Measurements from ENCODE around the gene LRRC4. TPM values are rescaled to one million over a fixed set of nuclear protein-coding genes. Genes with fewer than 3 reads are reported as not detected.

The LRRC4 gene
- total and polyA plus RNA-seq, 2 experiments from 2014 or later: 0.13 to 0.32 TPM

DNA sequence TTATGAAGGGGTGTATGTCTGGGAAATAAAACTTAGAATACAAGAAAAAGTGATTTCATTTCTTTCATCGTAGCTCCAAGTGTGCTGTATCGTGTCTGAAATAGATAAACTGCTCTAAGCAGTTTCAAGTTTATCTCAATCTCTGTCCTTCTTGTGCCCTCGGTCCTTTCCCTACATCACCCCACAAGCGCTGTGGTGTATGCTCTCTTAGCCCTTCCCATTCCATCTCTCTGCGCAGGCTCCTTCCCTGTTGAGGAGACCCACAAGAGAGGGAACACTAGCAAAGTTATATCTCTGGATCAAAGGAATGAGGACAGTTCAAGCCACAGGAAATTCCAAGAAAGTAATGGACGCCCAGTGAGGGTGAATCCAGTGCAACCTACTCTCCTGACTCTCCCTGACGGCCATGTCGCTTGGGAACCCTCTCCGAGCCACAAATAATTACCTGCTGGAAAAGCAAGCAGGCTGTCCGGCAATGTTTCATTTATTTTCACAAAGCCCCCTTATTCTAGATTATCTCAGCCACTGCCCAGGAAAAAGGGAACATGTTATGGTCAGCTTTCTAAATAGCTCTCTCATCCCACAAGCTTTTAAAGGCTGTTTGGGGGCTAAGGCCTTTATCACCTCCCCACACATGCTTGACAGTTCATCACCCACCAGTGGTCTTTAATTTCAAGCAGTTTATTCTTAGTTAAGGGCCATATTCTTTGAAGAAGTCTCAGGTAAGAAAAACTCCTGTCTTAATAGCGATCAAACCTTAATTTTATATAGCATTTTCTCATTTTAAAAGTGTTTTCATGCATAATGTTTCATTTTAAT lies 34.8 kb downstream of the LRRC4 start:
- TF ChIP-seq EZH2 (IDR thresholded peaks at IDR 0.05; ENCODE audit: insufficient read depth, poor library complexity, severe bottlenecking) (no peak), EZH2phosphoT487 (IDR thresholded peaks at IDR 0.05; ENCODE audit: insufficient read depth, low read depth) (no peak)
- no peaks in the 10 kb centered on the region for H3K27me3 ChIP-seq (replicated peaks; ENCODE audit: insufficient read depth)
- in situ Hi-C loops (cut with MboI): no loop called here
- no peak overlapping the region for H3K27ac ChIP-seq
- H4K20me1 ChIP-seq (ENCODE audit: insufficient read depth): peaks cover 5% of the 10 kb centered on the region
- no peaks in the 10 kb centered on the region for H3K36me3 ChIP-seq (ENCODE audit: low read depth)
- WGBS, 2 experiments (ENCODE audit: low coverage in 1 of 2, low lambda C conversion rate in 2 of 2, missing lambda C conversion rate in 2 of 2): 97% methylated on average over 11 of the region's 11 CpGs
- peaks cover 21% of the 10 kb centered on the region; the same call in 1 of the 2 replicates for H3K4me1 ChIP-seq (ENCODE audit: insufficient read depth)
- H2AFZ ChIP-seq: no peak overlapping the region
- H3K4me2 ChIP-seq (ENCODE audit: unreplicated experiment): no peak overlapping the region
- H3K9me3 ChIP-seq (ENCODE audit: low read depth): no peaks in the 10 kb centered on the region
- 0 out of 2 replicates have a peak overlapping the region, but pooled peaks have one; percentile 7 for H3K9ac ChIP-seq
- no peaks in the 10 kb centered on the region for H3F3A ChIP-seq (ENCODE audit: insufficient read depth)
- no peaks in the 10 kb centered on the region for H3K9me2 ChIP-seq (ENCODE audit: insufficient read depth)
- H3K4me3 ChIP-seq: no peak overlapping the region
- peaks cover 45% of the 10 kb centered on the region for H3K79me2 ChIP-seq (ENCODE audit: insufficient read depth)
- no peak for DNase-seq

DNA sequence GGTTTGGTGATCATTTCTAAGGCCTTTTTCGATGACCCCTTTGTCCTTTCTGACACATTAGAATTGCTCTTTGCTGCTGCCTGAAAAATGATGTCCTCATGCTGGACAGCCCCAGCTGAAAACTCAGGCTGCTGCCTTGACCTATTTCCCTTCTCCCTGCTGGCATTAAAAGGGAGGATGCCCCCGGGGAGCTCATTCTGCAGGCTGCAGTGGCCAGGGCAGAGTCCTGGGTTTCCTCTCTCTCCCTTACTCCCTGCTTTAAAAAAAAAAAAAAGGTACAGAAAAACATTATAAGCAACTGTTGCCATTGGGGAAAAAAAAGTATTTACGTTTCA lies 35.4 kb downstream of the LRRC4 start:
- Histone ChIP-seq H3K27me3 (replicated peaks; ENCODE audit: insufficient read depth) (no peaks in the 10 kb centered on the region), H3K4me2 (ENCODE audit: unreplicated experiment) (peak overlapping the region; percentile 10), H3K9me2 (ENCODE audit: insufficient read depth) (no peaks in the 10 kb centered on the region), H3K4me3 (no peak overlapping the region), H3K9me3 (ENCODE audit: low read depth) (no peaks in the 10 kb centered on the region), H3F3A (ENCODE audit: insufficient read depth) (no peaks in the 10 kb centered on the region), H3K79me2 (ENCODE audit: insufficient read depth) (peaks cover 45% of the 10 kb centered on the region), H3K9ac (peak overlapping the region; percentile 7; the same call in 1 of the 2 replicates), H3K4me1 (ENCODE audit: insufficient read depth) (peaks cover 21% of the 10 kb centered on the region; the same call in 1 of the 2 replicates), H3K27ac (no peak overlapping the region; the same call in 1 of the 2 replicates), H2AFZ (no peak overlapping the region), H3K36me3 (ENCODE audit: low read depth) (no peaks in the 10 kb centered on the region), H4K20me1 (ENCODE audit: insufficient read depth) (peaks cover 5% of the 10 kb centered on the region; the same call in 1 of the 2 replicates)
- in situ Hi-C loops (cut with MboI): no loop called here
- TF ChIP-seq EZH2 (IDR thresholded peaks at IDR 0.05; ENCODE audit: insufficient read depth, poor library complexity, severe bottlenecking) (no peak), EZH2phosphoT487 (IDR thresholded peaks at IDR 0.05; ENCODE audit: insufficient read depth, low read depth) (no peak)
- no peak for DNase-seq
- 58 to 64% methylated on average over 3 of the region's 3 CpGs for WGBS, 2 experiments (ENCODE audit: low coverage in 1 of 2, low lambda C conversion rate in 2 of 2, missing lambda C conversion rate in 2 of 2)

- TF ChIP-seq EZH2 (IDR thresholded peaks at IDR 0.05; ENCODE audit: insufficient read depth, poor library complexity, severe bottlenecking) (no peak), EZH2phosphoT487 (IDR thresholded peaks at IDR 0.05; ENCODE audit: insufficient read depth, low read depth) (no peak)
- H3K4me2 ChIP-seq (ENCODE audit: unreplicated experiment): peak overlapping the region; percentile 10
- H3K9me3 ChIP-seq (ENCODE audit: low read depth): no peaks in the 10 kb centered on the region
- H3K4me1 ChIP-seq (ENCODE audit: insufficient read depth): peaks cover 21% of the 10 kb centered on the region; the same call in 1 of the 2 replicates
- H3K9ac ChIP-seq: peak overlapping the region; percentile 7; the same call in 1 of the 2 replicates
- peaks cover 42% of the 10 kb centered on the region for H3K79me2 ChIP-seq (ENCODE audit: insufficient read depth)
- DNase-seq: peak; percentile 64
- no peaks in the 10 kb centered on the region for H3F3A ChIP-seq (ENCODE audit: insufficient read depth)
- no peak overlapping the region for H3K4me3 ChIP-seq
- no peaks in the 10 kb centered on the region for H3K36me3 ChIP-seq (ENCODE audit: low read depth)
- WGBS, 2 experiments (ENCODE audit: low coverage in 1 of 2, low lambda C conversion rate in 2 of 2, missing lambda C conversion rate in 2 of 2): 16 to 20% methylated on average over 3 of the region's 3 CpGs
- H3K9me2 ChIP-seq (ENCODE audit: insufficient read depth): no peaks in the 10 kb centered on the region
- in situ Hi-C loops (cut with MboI): no loop called here
- H3K27me3 ChIP-seq (replicated peaks; ENCODE audit: insufficient read depth): no peaks in the 10 kb centered on the region
- H3K27ac ChIP-seq: no peak overlapping the region; the same call in 1 of the 2 replicates
- H2AFZ ChIP-seq: no peak overlapping the region
- peaks cover 5% of the 10 kb centered on the region; the same call in 1 of the 2 replicates for H4K20me1 ChIP-seq (ENCODE audit: insufficient read depth)
Measured at GRCh38 chr7:127995156-127995880, 35.9 kb downstream of the LRRC4 start.

DNA sequence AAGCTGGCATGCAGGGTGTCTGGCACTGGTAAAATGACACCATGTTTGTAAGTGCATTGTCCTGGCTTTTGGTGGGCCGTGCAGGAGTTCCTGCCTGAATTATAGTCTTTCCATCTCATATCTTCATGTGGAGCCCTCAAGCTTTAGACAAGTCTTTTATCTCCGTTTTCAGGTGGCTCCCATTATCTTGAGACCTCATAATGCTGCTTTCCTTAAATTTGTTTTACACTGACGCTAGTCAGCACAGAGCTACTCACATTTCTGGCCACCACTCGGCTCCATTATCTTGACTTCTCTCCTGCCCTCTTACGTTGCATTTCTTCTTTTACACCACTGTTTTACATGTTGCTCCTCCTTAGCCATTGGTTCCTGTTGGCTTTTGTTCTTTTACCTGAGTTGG lies 37.2 kb downstream of the LRRC4 start:
- Histone ChIP-seq H4K20me1 (ENCODE audit: insufficient read depth) (peaks cover 5% of the 10 kb centered on the region; the same call in 1 of the 2 replicates), H3K9me2 (ENCODE audit: insufficient read depth) (no peaks in the 10 kb centered on the region), H3F3A (ENCODE audit: insufficient read depth) (no peaks in the 10 kb centered on the region), H3K4me2 (ENCODE audit: unreplicated experiment) (no peak overlapping the region), H2AFZ (no peak overlapping the region), H3K9ac (no peak overlapping the region), H3K27me3 (replicated peaks; ENCODE audit: insufficient read depth) (no peaks in the 10 kb centered on the region), H3K36me3 (ENCODE audit: low read depth) (no peaks in the 10 kb centered on the region), H3K4me1 (ENCODE audit: insufficient read depth) (peaks cover 21% of the 10 kb centered on the region; the same call in 1 of the 2 replicates), H3K79me2 (ENCODE audit: insufficient read depth) (peaks cover 47% of the 10 kb centered on the region), H3K9me3 (ENCODE audit: low read depth) (no peaks in the 10 kb centered on the region), H3K27ac (no peak overlapping the region), H3K4me3 (no peak overlapping the region)
- 96 to 97% methylated on average over 5 of the region's 5 CpGs for WGBS, 2 experiments (ENCODE audit: low coverage in 1 of 2, low lambda C conversion rate in 2 of 2, missing lambda C conversion rate in 2 of 2)
- no peak for DNase-seq
- in situ Hi-C loops (cut with MboI): no loop called here
- TF ChIP-seq EZH2phosphoT487 (IDR thresholded peaks at IDR 0.05; ENCODE audit: insufficient read depth, low read depth): no peak

Data from GM23248 (cell line).